HG03378 (cell line): Measurements from ENCODE around the gene TNS1.

ENCODE experiments used
- ATAC-seq: cut with Tn5 transposase; IDR thresholded peaks from one replicate; pipeline ENCODE4 v1.9.1; 2021; ENCODE audit warnings: mild to moderate bottlenecking, moderate library complexity; ENCODE audit not compliant: unreplicated experiment

The TNS1 gene

GRCh38 chr2:217999595-217999959 lies 3.2 kb downstream of the TNS1 start:
- no peak for ATAC-seq

GRCh38 chr2:217998926-217999594 lies 3.7 kb downstream of the TNS1 start:
- no peak for ATAC-seq

GRCh38 chr2:217997510-217997909 lies 5.3 kb downstream of the TNS1 start:
- ATAC-seq = no peak

- no peak for ATAC-seq
Measured at GRCh38 chr2:217996361-217996760, 6.4 kb downstream of the TNS1 start.

GRCh38 chr2:217995731-217996231 lies 7.0 kb downstream of the TNS1 start:
- ATAC-seq = no peak

GRCh38 chr2:217994776-217995274 lies 8.0 kb downstream of the TNS1 start:
- ATAC-seq = no peak

GRCh38 chr2:217993817-217994463 lies 8.9 kb downstream of the TNS1 start:
- no peak for ATAC-seq

GRCh38 chr2:217993138-217993537 lies 9.7 kb downstream of the TNS1 start:
- no peak for ATAC-seq

GRCh38 chr2:217992061-217992460 lies 10.7 kb downstream of the TNS1 start:
- ATAC-seq = no peak

GRCh38 chr2:217990791-217991465 lies 11.9 kb downstream of the TNS1 start:
- no peak for ATAC-seq

GRCh38 chr2:217990389-217990788 lies 12.4 kb downstream of the TNS1 start:
- ATAC-seq = no peak

- no peak for ATAC-seq
Measured at GRCh38 chr2:217989221-217989948, 13.4 kb downstream of the TNS1 start.

- no peak for ATAC-seq
Measured at GRCh38 chr2:217988840-217989204, 14.0 kb downstream of the TNS1 start.

GRCh38 chr2:217988014-217988839 lies 14.6 kb downstream of the TNS1 start:
- ATAC-seq = no peak

GRCh38 chr2:217987391-217987790 lies 15.4 kb downstream of the TNS1 start:
- no peak for ATAC-seq

- no peak for ATAC-seq
Measured at GRCh38 chr2:217986256-217986961, 16.4 kb downstream of the TNS1 start.

- ATAC-seq = no peak
Measured at GRCh38 chr2:217983276-217984233, 19.2 kb downstream of the TNS1 start.

- no peak for ATAC-seq
Measured at GRCh38 chr2:217981971-217982370, 20.8 kb downstream of the TNS1 start.
